HepG2 (cell line): ENCODE measurements around the gene PATZ1. TPM values are rescaled to one million over a fixed set of nuclear protein-coding genes. Genes with fewer than 3 reads are reported as not detected.
A peak's percentile ranks its signal among the peaks of the same experiment; 100 is the strongest.

Experiments used
- BRD4 ChIP-seq: sonication (generic); formaldehyde crosslinking; IDR thresholded peaks from 2 replicates; pipeline ENCODE4 v1.4.0; 2020; ENCODE audit warnings: missing genetic modification reagents
- IKZF5 ChIP-seq: IDR thresholded peaks from 2 replicates; pipeline ENCODE4 v1.6.1; 2018; ENCODE audit warnings: missing genetic modification reagents, mild to moderate bottlenecking, missing compliant biosample characterization
- MEF2D ChIP-seq: sonication (generic); formaldehyde crosslinking; IDR thresholded peaks from 2 replicates; pipeline ENCODE4 v1.5.1; 2020; ENCODE audit warnings: mild to moderate bottlenecking, missing genetic modification reagents
- MYPOP ChIP-seq: sonication (generic); formaldehyde crosslinking; IDR thresholded peaks from 2 replicates; pipeline ENCODE4 v1.8.1; 2023; ENCODE audit warnings: mild to moderate bottlenecking, moderate library complexity, missing genetic modification reagents
- NR0B2 ChIP-seq: sonication (generic); formaldehyde crosslinking; IDR thresholded peaks from 2 replicates; pipeline ENCODE4 v1.4.0; 2020; ENCODE audit warnings: mild to moderate bottlenecking, missing genetic modification reagents
- POLR2G ChIP-seq: fragments of 200-400 bp; formaldehyde crosslinking; IDR thresholded peaks from 2 replicates; pipeline ENCODE4 v1.6.1; 2018; ENCODE audit warnings: mild to moderate bottlenecking, low read depth, low read length, moderate library complexity
- SMC3 ChIP-seq: IDR thresholded peaks from 2 replicates; pipeline ENCODE4 v1.6.1; 2011; ENCODE audit warnings: low read length, improper control_type of control experiment
- SNRNP70 ChIP-seq: fragments of 200-400 bp; formaldehyde crosslinking; IDR thresholded peaks from 2 replicates; pipeline ENCODE4 v1.6.1; 2017; ENCODE audit warnings: mild to moderate bottlenecking, low read depth, low read length, moderate library complexity
- TBL1XR1 ChIP-seq: fragments of 150-350 bp; IDR thresholded peaks from 2 replicates; pipeline ENCODE4 v1.6.1; 2014; ENCODE audit warnings: borderline replicate concordance, low read length; ENCODE audit not compliant: partially characterized antibody
- TFDP1 ChIP-seq: IDR thresholded peaks from 2 replicates; pipeline ENCODE4 v1.6.1; 2016; ENCODE audit warnings: missing compliant biosample characterization, missing genetic modification reagents, borderline replicate concordance
- ZBTB4 ChIP-seq: sonication (generic); formaldehyde crosslinking; IDR thresholded peaks from 2 replicates; pipeline ENCODE4 v1.4.0; 2020; ENCODE audit warnings: missing genetic modification reagents, mild to moderate bottlenecking, borderline replicate concordance
- ZNF20 ChIP-seq: sonication (generic); formaldehyde crosslinking; IDR thresholded peaks from 2 replicates; pipeline ENCODE4 v1.4.0; 2020; ENCODE audit warnings: mild to moderate bottlenecking, moderate library complexity, missing genetic modification reagents
- ZNF550 ChIP-seq: sonication (generic); formaldehyde crosslinking; IDR thresholded peaks from 2 replicates; pipeline ENCODE4 v1.4.0; 2020; ENCODE audit warnings: mild to moderate bottlenecking, missing genetic modification reagents, borderline replicate concordance
- ZNF703 ChIP-seq: sonication (generic); formaldehyde crosslinking; IDR thresholded peaks from 2 replicates; pipeline ENCODE4 v1.5.1; 2020; ENCODE audit warnings: missing genetic modification reagents, mild to moderate bottlenecking, moderate library complexity, borderline replicate concordance
- polyA plus RNA-seq, 8 experiments: library from polyadenylated mRNA; depleted of rRNA in 3 of 8; stranded (reverse) in 7 of 8; unstranded in 1 of 8; fragments of >200 nt; fragmentation: Illumina TruSeq in 4 of 8; extraction: Trizol in 4 of 8; gene quantifications; 2 replicates each; pipeline versions ENCODE4 v1.2.1 to v1.2.3, GENCODE V29; 2011 to 2016; ENCODE audit warnings: low read depth in 4 of 8, missing spikeins in 1 of 8, mixed read lengths in 1 of 8; ENCODE audit not compliant: insufficient read depth in 1 of 8
- total RNA-seq, 5 experiments: library from RNA; depleted of rRNA; stranded (reverse); fragments of >200 nt; fragmentation: Illumina TruSeq; extraction: Trizol; gene quantifications; 2 replicates each; pipeline ENCODE4 v1.2.3, GENCODE V29; 2016; ENCODE audit warnings: low read depth in 1 of 5
- TF ChIP-seq, protein P1 (sequence below): sonication (generic); IDR thresholded peaks from 2 replicates; pipeline ENCODE4 v1.6.1; 2016; ENCODE audit warnings: low read depth, borderline replicate concordance
- TF ChIP-seq, protein P2 (sequence below): IDR thresholded peaks from 2 replicates; pipeline ENCODE4 v1.6.1; 2016; ENCODE audit warnings: missing compliant biosample characterization, missing genetic modification reagents, borderline replicate concordance
- TF ChIP-seq, protein P3 (sequence below): sonication (generic); formaldehyde crosslinking; IDR thresholded peaks from 2 replicates; pipeline ENCODE4 v1.5.1; 2020; ENCODE audit warnings: missing genetic modification reagents, mild to moderate bottlenecking, borderline replicate concordance

PATZ1 gene
- total and polyA plus RNA-seq, 2 of the 13 experiments (the other 11 are each of a cell fraction or from before 2014, with no cell fraction given) = 24.9 to 30.5 TPM

- 0 out of 2 replicates have a peak, but pooled peaks have one; percentile 43 for TF ChIP-seq MYPOP (CRISPR knock-in tag)
- no peak for TF ChIP-seq ZNF550 (CRISPR knock-in tag)
- TF ChIP-seq MEF2D (CRISPR knock-in tag) = no peak
- TF ChIP-seq TBL1XR1 = no peak
- no peak for TF ChIP-seq SNRNP70
- TF ChIP-seq, protein P1, sequence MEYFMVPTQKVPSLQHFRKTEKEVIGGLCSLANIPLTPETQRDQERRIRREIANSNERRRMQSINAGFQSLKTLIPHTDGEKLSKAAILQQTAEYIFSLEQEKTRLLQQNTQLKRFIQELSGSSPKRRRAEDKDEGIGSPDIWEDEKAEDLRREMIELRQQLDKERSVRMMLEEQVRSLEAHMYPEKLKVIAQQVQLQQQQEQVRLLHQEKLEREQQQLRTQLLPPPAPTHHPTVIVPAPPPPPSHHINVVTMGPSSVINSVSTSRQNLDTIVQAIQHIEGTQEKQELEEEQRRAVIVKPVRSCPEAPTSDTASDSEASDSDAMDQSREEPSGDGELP = peak; percentile 71; the same call in 1 of the 2 replicates
- no peak for TF ChIP-seq ZNF20 (CRISPR knock-in tag)
- TF ChIP-seq POLR2G = no peak
- peak; percentile 39; the same call in 1 of the 2 replicates for TF ChIP-seq SMC3
- TF ChIP-seq, protein P2, sequence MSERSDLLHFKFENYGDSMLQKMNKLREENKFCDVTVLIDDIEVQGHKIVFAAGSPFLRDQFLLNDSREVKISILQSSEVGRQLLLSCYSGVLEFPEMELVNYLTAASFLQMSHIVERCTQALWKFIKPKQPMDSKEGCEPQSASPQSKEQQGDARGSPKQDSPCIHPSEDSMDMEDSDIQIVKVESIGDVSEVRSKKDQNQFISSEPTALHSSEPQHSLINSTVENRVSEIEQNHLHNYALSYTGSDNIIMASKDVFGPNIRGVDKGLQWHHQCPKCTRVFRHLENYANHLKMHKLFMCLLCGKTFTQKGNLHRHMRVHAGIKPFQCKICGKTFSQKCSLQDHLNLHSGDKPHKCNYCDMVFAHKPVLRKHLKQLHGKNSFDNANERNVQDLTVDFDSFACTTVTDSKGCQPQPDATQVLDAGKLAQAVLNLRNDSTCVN = no peak
- TF ChIP-seq IKZF5 = peak; percentile 46; the same call in 1 of the 2 replicates
- TF ChIP-seq, protein P3, sequence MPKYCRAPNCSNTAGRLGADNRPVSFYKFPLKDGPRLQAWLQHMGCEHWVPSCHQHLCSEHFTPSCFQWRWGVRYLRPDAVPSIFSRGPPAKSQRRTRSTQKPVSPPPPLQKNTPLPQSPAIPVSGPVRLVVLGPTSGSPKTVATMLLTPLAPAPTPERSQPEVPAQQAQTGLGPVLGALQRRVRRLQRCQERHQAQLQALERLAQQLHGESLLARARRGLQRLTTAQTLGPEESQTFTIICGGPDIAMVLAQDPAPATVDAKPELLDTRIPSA (CRISPR knock-in tag) = no peak
- TF ChIP-seq NR0B2 (CRISPR knock-in tag) = no peak
- TF ChIP-seq BRD4 (CRISPR knock-in tag) = no peak
- no peak for TF ChIP-seq ZBTB4 (CRISPR knock-in tag)
- TF ChIP-seq TFDP1 = no peak
- TF ChIP-seq ZNF703 (CRISPR knock-in tag) = no peak
Measured at GRCh38 chr22:31292236-31292989, 53.7 kb downstream of the PATZ1 start, which contains the start of gene PIK3IP1 (continued).
